Measurements from ENCODE around the gene SAMD8. TPM values are rescaled to one million over a fixed set of nuclear protein-coding genes. Genes with fewer than 3 reads are reported as not detected.
"Not testable (repeated sequence)": the region's sequence is repeated elsewhere in the genome, so short reads cannot be mapped to it uniquely, and the experiment has no call there.

Gene SAMD8
- total RNA-seq, 4 donors from 2014 or later: 18.5 to 36.0 (median 24.6) TPM

DNA sequence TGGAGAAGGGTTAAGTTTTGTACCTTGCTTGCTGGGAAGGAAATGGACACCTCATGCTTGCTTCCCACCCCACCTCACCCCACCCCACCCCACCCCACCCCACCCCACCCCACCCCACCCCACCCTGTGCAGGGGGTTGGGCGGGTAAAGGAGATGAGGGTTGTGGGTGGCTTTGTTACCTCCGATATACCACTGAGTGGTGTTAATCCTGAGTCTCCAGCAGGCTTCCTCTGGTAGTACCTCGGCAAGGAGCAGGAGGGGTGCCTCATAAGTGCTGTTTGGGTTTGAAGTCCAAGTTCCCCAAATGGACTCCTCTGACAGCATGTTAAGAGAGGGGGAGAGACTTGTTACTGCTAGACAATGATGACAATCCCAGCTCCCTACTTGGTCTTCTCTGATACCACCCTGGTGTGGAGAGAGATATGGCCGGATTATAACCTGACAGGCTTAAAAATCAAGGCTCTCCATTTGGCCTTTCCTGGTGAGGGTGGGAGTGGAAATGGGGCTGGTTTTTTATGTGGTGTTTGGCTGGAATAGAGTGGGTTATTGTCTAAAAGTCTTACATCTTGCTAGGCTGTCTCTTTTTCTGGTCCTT lies 11.7 kb downstream of the SAMD8 start:
- Histone ChIP-seq H3K27me3 (no peaks in the 10 kb centered on the region), H3K9me3 (no peaks in the 10 kb centered on the region), H3K4me1 (peaks cover 10 to 78% (median 47%) of the 10 kb centered on the region in 3 donors), H3K27ac (peak overlapping the region; percentile 20 to 56 (median 28)), H3K36me3 (peaks cover 4 to 26% (median 4%) of the 10 kb centered on the region in 3 donors), H3K4me3 (no peak overlapping the region)
- intact Hi-C loops (cut with DNase I): loop anchor here (10.0 kb wide), 1 partner anchor 112 kb away; the partner anchor contains the start of gene COMTD1
- 74 to 83% methylated on average over 2 of the region's 4 CpGs for WGBS, 2 donors
- DNase-seq: no peak
- no peak for TF ChIP-seq CTCF (IDR thresholded peaks at IDR 0.05)
- TF ChIP-seq POLR2A (IDR thresholded peaks at IDR 0.05): no peak

DNA sequence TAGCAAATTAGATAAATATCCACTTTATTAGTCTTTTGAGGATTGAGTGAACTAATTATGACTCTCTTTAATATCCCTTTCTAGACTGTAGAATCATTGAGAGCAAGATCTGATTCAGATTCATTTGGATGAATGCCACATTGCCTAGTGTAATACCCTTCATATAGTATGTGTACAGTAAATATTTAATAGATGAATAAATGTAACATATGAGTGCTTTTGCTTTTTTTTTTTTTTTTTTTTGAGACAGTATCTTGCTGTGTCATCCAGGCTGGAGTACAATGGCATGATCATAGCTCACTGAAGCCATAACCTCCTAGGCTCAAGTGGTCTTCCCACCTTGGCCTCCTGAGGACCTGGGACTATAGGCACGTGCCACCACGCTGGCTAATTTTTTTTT lies 14.8 kb downstream of the SAMD8 start:
- H3K27me3 ChIP-seq: no peaks in the 10 kb centered on the region
- H3K4me3 ChIP-seq: no peak overlapping the region
- WGBS, 2 donors: 92 to 97% methylated on average over 2 of the region's 2 CpGs
- H3K27ac ChIP-seq: peak overlapping the region in 3 of 4 donors; percentile 51 to 74 (median 73)
- H3K9me3 ChIP-seq: no peaks in the 10 kb centered on the region
- DNase-seq: no peak
- peaks cover 4 to 30% (median 4%) of the 10 kb centered on the region in 3 donors for H3K36me3 ChIP-seq
- intact Hi-C loops (cut with DNase I): loop anchor here (10.0 kb wide), 1 partner anchor 109 kb away; the partner anchor contains the start of gene COMTD1
- peaks cover 14 to 65% (median 35%) of the 10 kb centered on the region in 3 donors for H3K4me1 ChIP-seq
- TF ChIP-seq POLR2A (IDR thresholded peaks at IDR 0.05): no peak
- no peak for TF ChIP-seq CTCF (IDR thresholded peaks at IDR 0.05)

DNA sequence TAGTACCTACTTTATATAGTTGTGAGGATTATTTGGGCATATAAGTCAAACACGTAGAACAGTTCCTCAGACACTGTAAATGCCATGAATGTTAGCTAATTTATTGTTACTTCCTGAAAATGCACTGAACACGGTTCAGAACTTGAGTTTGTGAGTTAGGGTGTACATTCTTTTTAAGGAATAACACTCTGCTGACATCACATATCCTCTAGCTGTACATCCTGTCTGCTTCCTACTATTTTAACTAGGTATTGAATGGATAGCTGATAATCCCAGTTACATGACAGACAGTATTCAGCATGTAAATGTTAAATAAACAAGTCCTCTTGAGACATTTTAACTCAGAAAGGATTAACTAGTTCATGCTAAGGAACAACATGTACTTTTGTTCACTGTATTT lies 16.0 kb downstream of the SAMD8 start:
- H3K4me1 ChIP-seq: peaks cover 14 to 53% (median 25%) of the 10 kb centered on the region in 3 donors
- intact Hi-C loops (cut with DNase I): loop anchor here (10.0 kb wide), 1 partner anchor 107 kb away; the partner anchor contains the start of gene COMTD1

GRCh38 chr10:75128985-75129384 lies 17.5 kb downstream of the SAMD8 start:
- H3K27me3 ChIP-seq, H3K9me3 ChIP-seq, H3K4me3 ChIP-seq, DNase-seq: not testable (repeated sequence)
- peak overlapping the region in 1 of 4 donors; percentile 73 for H3K27ac ChIP-seq
- H3K36me3 ChIP-seq: peaks cover 4 to 32% (median 4%) of the 10 kb centered on the region in 3 donors
- intact Hi-C loops (cut with DNase I): loop anchor here (10.0 kb wide), 1 partner anchor 106 kb away; the partner anchor contains the start of gene COMTD1
- H3K4me1 ChIP-seq: peaks cover 14 to 44% (median 18%) of the 10 kb centered on the region in 3 donors
- 78 to 100% methylated on average over 1 of the region's 1 CpG for WGBS, 2 donors

More for the DNA sequence above, 16.0 kb downstream of the SAMD8 start:
- no peak overlapping the region for H3K4me3 ChIP-seq
- H3K27me3 ChIP-seq: no peaks in the 10 kb centered on the region
- peak overlapping the region; percentile 40 to 74 (median 62) for H3K27ac ChIP-seq
- no peaks in the 10 kb centered on the region for H3K9me3 ChIP-seq
- peaks cover 4 to 30% (median 4%) of the 10 kb centered on the region in 3 donors for H3K36me3 ChIP-seq
- WGBS, 2 donors: 17 to 39% methylated on average over 2 of the region's 2 CpGs
- no peak for TF ChIP-seq POLR2A (IDR thresholded peaks at IDR 0.05)
- no peak for TF ChIP-seq CTCF (IDR thresholded peaks at IDR 0.05)
- DNase-seq: no peak

DNA sequence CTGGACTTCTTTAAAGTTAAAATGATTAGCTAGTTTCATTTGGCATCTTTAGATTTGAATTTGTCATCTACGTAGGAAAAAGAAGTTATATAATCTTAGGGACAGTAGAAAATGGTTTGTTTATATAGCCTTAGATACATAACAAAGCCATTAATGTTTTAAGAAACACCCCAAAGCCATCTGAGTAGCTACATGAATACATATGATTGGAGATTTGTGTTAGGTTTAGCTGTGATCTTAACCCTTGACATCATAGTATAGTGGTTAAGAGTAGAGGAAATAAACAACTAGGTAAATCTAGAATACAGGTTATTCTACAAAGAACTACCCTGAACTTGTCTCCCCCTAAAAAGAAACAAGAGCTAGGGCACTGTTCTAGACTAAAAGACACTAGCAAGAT lies 18.1 kb downstream of the SAMD8 start:
- Histone ChIP-seq H3K36me3 (peaks cover 4 to 29% (median 4%) of the 10 kb centered on the region in 3 donors), H3K4me1 (peaks cover 14 to 48% (median 18%) of the 10 kb centered on the region in 3 donors), H3K9me3 (no peaks in the 10 kb centered on the region), H3K27me3 (no peaks in the 10 kb centered on the region), H3K4me3 (no peak overlapping the region), H3K27ac (no peak overlapping the region)
- TF ChIP-seq POLR2A (IDR thresholded peaks at IDR 0.05) (no peak), CTCF (IDR thresholded peaks at IDR 0.05) (no peak)
- intact Hi-C loops (cut with DNase I): loop anchor here (10.0 kb wide), 1 partner anchor 105 kb away; the partner anchor contains the start of gene COMTD1
- WGBS, 2 donors: 43 to 46% methylated on average over 1 of the region's 1 CpG
- no peak for DNase-seq

GRCh38 chr10:75133701-75134100 lies 22.2 kb downstream of the SAMD8 start:
- Histone ChIP-seq H3K4me1 (peaks cover 0 to 60% (median 29%) of the 10 kb centered on the region in 3 donors), H3K36me3 (peaks cover 0 to 15% (median 0%) of the 10 kb centered on the region in 3 donors)
- not testable (repeated sequence) for H3K4me3 ChIP-seq, H3K27me3 ChIP-seq, H3K9me3 ChIP-seq, DNase-seq, H3K27ac ChIP-seq
- intact Hi-C loops (cut with DNase I): loop anchor here (10.0 kb wide), 1 partner anchor 51 kb away; no protein-coding TSS in a partner anchor
- 87 to 96% methylated on average over 3 of the region's 3 CpGs for WGBS, 2 donors
